H9 (cell line): ENCODE measurements around the gene SLCO4A1. TPM values are rescaled to one million over a fixed set of nuclear protein-coding genes. Genes with fewer than 3 reads are reported as not detected.

Experiments
- DNase-seq: peaks from one replicate; pipeline ENCODE4 v3.0.0-alpha.2; 2017
- H2AFZ ChIP-seq: one replicate; pipeline ENCODE4 v1.6.1; 2013; ENCODE audit warnings: mild to moderate bottlenecking, low read length, control low read depth, moderate library complexity
- H2AK5ac ChIP-seq: 2 replicates; pipeline ENCODE4 v1.6.1; 2013; ENCODE audit warnings: low read length, control low read depth, mixed read lengths; ENCODE audit not compliant: insufficient read length
- H2BK120ac ChIP-seq: one replicate; pipeline ENCODE4 v1.6.1; 2013; ENCODE audit warnings: low read depth, mild to moderate bottlenecking, low read length, control low read depth, inconsistent platforms; ENCODE audit not compliant: poor library complexity, severe bottlenecking
- H2BK12ac ChIP-seq: 2 replicates; pipeline ENCODE4 v1.6.1; 2013; ENCODE audit warnings: low read length, control low read depth, mixed read lengths, low read depth; ENCODE audit not compliant: insufficient read length
- H2BK15ac ChIP-seq: 2 replicates; pipeline ENCODE4 v1.6.1; 2013; ENCODE audit warnings: low read depth, low read length, control low read depth
- H2BK20ac ChIP-seq: one replicate; pipeline ENCODE4 v1.6.1; 2013; ENCODE audit warnings: low read depth, mild to moderate bottlenecking, low read length, control low read depth, inconsistent platforms; ENCODE audit not compliant: poor library complexity, severe bottlenecking
- H2BK5ac ChIP-seq: 2 replicates; pipeline ENCODE4 v1.6.1; 2013; ENCODE audit warnings: low read length, control low read depth, mixed read lengths; ENCODE audit not compliant: insufficient read length
- H3K14ac ChIP-seq: 2 replicates; pipeline ENCODE4 v1.6.1; 2013; ENCODE audit warnings: low read length, control low read depth; ENCODE audit not compliant: insufficient read depth
- H3K18ac ChIP-seq: 2 replicates; pipeline ENCODE4 v1.6.1; 2013; ENCODE audit warnings: low read depth, mild to moderate bottlenecking, mixed read lengths, low read length, control low read depth; ENCODE audit not compliant: insufficient read length
- H3K23ac ChIP-seq: 2 replicates; pipeline ENCODE4 v1.6.1; 2013; ENCODE audit warnings: low read length, control low read depth, mixed read lengths, low read depth; ENCODE audit not compliant: insufficient read length
- H3K23me2 ChIP-seq: 2 replicates; pipeline ENCODE4 v1.6.1; 2013; ENCODE audit warnings: low read depth, mild to moderate bottlenecking, mixed read lengths, low read length, control low read depth; ENCODE audit not compliant: insufficient read length, poor library complexity, severe bottlenecking
- H3K27ac ChIP-seq: 2 replicates; pipeline ENCODE4 v1.5.1; 2013; ENCODE audit warnings: low read length, control low read depth, mixed read lengths, low read depth; ENCODE audit not compliant: insufficient read length
- H3K27me3 ChIP-seq: 2 replicates; pipeline ENCODE4 v1.6.1; 2013; ENCODE audit warnings: low read length, control low read depth, inconsistent platforms; ENCODE audit not compliant: insufficient read depth
- H3K4ac ChIP-seq: 2 replicates; pipeline ENCODE4 v1.6.1; 2013; ENCODE audit warnings: low read depth, mild to moderate bottlenecking, control low read depth, inconsistent platforms, low read length, moderate library complexity
- H3K4me1 ChIP-seq: 2 replicates; pipeline ENCODE4 v1.6.1; 2013; ENCODE audit warnings: low read length, control low read depth, inconsistent platforms; ENCODE audit not compliant: insufficient read depth
- H3K4me2 ChIP-seq: 2 replicates; pipeline ENCODE4 v1.6.1; 2013; ENCODE audit warnings: low read length, control low read depth, mixed read lengths; ENCODE audit not compliant: insufficient read length, insufficient read depth
- H3K56ac ChIP-seq: 2 replicates; pipeline ENCODE4 v1.6.1; 2013; ENCODE audit warnings: low read depth, mild to moderate bottlenecking, mixed read lengths, low read length, control low read depth; ENCODE audit not compliant: insufficient read length
- H3K79me1 ChIP-seq: 2 replicates; pipeline ENCODE4 v1.6.1; 2013; ENCODE audit warnings: low read depth, mild to moderate bottlenecking, moderate library complexity, low read length, control low read depth, inconsistent platforms; ENCODE audit not compliant: insufficient read depth, poor library complexity, severe bottlenecking
- H3K79me2 ChIP-seq: 2 replicates; pipeline ENCODE4 v1.6.1; 2013; ENCODE audit warnings: low read length, control low read depth, inconsistent platforms; ENCODE audit not compliant: insufficient read depth
- H3K9ac ChIP-seq: 2 replicates; pipeline ENCODE4 v1.6.1; 2013; ENCODE audit warnings: low read length, control low read depth, mixed read lengths; ENCODE audit not compliant: insufficient read length; ENCODE audit errors: extremely low read depth
- H3K9me3 ChIP-seq: one replicate; pipeline ENCODE4 v1.6.1; 2013; ENCODE audit warnings: low read depth, low read length, inconsistent platforms; ENCODE audit not compliant: control insufficient read depth
- H3T11ph ChIP-seq: one replicate; pipeline ENCODE4 v1.6.1; 2013; ENCODE audit warnings: mild to moderate bottlenecking, low read length, control low read depth, inconsistent platforms
- H4K20me1 ChIP-seq: one replicate; pipeline ENCODE4 v1.6.1; 2013; ENCODE audit not compliant: control insufficient read depth, insufficient read length, insufficient read depth
- H4K5ac ChIP-seq: 2 replicates; pipeline ENCODE4 v1.6.1; 2013; ENCODE audit warnings: low read depth, mild to moderate bottlenecking, mixed read lengths, low read length, control low read depth; ENCODE audit not compliant: insufficient read length
- H4K8ac ChIP-seq: replicated peaks from 2 replicates; pipeline ENCODE4 v1.6.1; 2013; ENCODE audit warnings: low read length, control low read depth, mixed read lengths, low read depth; ENCODE audit not compliant: insufficient read length
- H4K91ac ChIP-seq: 2 replicates; pipeline ENCODE4 v1.6.1; 2013; ENCODE audit warnings: low read depth, mild to moderate bottlenecking, moderate library complexity, mixed read lengths, low read length, control low read depth; ENCODE audit not compliant: insufficient read length
- H3K27ac Mint-ChIP-seq, 3 experiments: 2 replicates in 2 of 3; 3 replicates in 1 of 3; pipeline ENCODE4 v1.8.0; 2020 to 2021; ENCODE audit warnings: mixed read lengths in 3 of 3, mild to moderate bottlenecking in 1 of 3, moderate library complexity in 1 of 3
- H3K27me3 Mint-ChIP-seq: 2 replicates; pipeline ENCODE4 v1.8.0; 2021; ENCODE audit warnings: low read depth, mild to moderate bottlenecking, moderate library complexity, mixed read lengths
- H3K36me3 Mint-ChIP-seq, 3 experiments: 2 replicates in 2 of 3; 3 replicates in 1 of 3; pipeline ENCODE4 v1.8.0; 2020 to 2021; ENCODE audit warnings: low read depth in 3 of 3, mixed read lengths in 3 of 3; ENCODE audit not compliant: insufficient read depth in 1 of 3
- H3K4me1 Mint-ChIP-seq, 2 experiments: 2 replicates each; pipeline ENCODE4 v1.8.0; 2020; ENCODE audit warnings: mixed read lengths in 2 of 2
- H3K4me3 Mint-ChIP-seq, 2 experiments: 2 replicates in 1 of 2; 3 replicates in 1 of 2; pipeline ENCODE4 v1.8.0; 2020 to 2021; ENCODE audit warnings: mild to moderate bottlenecking in 2 of 2, mixed read lengths in 2 of 2, moderate library complexity in 1 of 2
- H3K9me3 Mint-ChIP-seq, 2 experiments: 2 replicates in 1 of 2; 3 replicates in 1 of 2; pipeline ENCODE4 v1.8.0; 2020; ENCODE audit warnings: mild to moderate bottlenecking in 2 of 2, mixed read lengths in 2 of 2, moderate library complexity in 1 of 2
- CTCF ChIP-seq: fragments of 200-600 bp; sonication (generic); conservative IDR thresholded peaks from 3 replicates; pipeline ENCODE4 v1.8.0; 2021; ENCODE audit warnings: antibody characterized with exemption, mild to moderate bottlenecking
- WGBS: extraction: QIAGEN DNeasy Blood & Tissue Kit; methylation state at CpG from one replicate; pipeline ENCODE4 v1.1.7; 2013; ENCODE audit warnings: missing lambda C conversion rate, low lambda C conversion rate, mixed read lengths; ENCODE audit not compliant: insufficient read length; ENCODE audit errors: extremely low coverage; 5-methylcytosine and 5-hydroxymethylcytosine counted together
- total RNA-seq: library from RNA; stranded (reverse); gene quantifications from 2 replicates; pipeline ENCODE4 v1.2.1, GENCODE V29; 2021

The SLCO4A1 gene
- total RNA-seq, 1 experiment from 2014 or later: 9.4 TPM

GRCh38 chr20:62631336-62632308, 10.7 kb upstream of the SLCO4A1 start:
- Mint-ChIP-seq H3K4me3 (no peak overlapping the region), H3K36me3 (no peaks in the 10 kb centered on the region), H3K4me1 (peaks cover 13 to 40% of the 10 kb centered on the region in 2 experiments), H3K27me3 (peaks cover 17% of the 10 kb centered on the region), H3K27ac (no peak overlapping the region), H3K9me3 (no peaks in the 10 kb centered on the region; a peak in 1 of 5 replicates)
- Histone ChIP-seq H3K27ac (no peak overlapping the region), H3K4me2 (no peak overlapping the region), H4K8ac (no peak overlapping the region), H3K79me1 (no peaks in the 10 kb centered on the region), H2BK5ac (no peak overlapping the region), H2AFZ (no peak overlapping the region), H3K18ac (no peak overlapping the region), H3K9me3 (no peaks in the 10 kb centered on the region), H2BK15ac (no peak overlapping the region), H3K4me1 (no peaks in the 10 kb centered on the region; the same call in 1 of the 2 replicates), H3K23me2 (no peaks in the 10 kb centered on the region), H3K4ac (no peak overlapping the region), H4K20me1 (no peaks in the 10 kb centered on the region), H2BK120ac (no peak overlapping the region), H3K14ac (no peak overlapping the region), H2BK12ac (no peak overlapping the region), H4K91ac (no peak overlapping the region), H4K5ac (no peak overlapping the region), H3K9ac (no peak overlapping the region), H3K27me3 (no peaks in the 10 kb centered on the region), H3K56ac (no peak overlapping the region), H3K23ac (no peak overlapping the region), H2BK20ac (no peak overlapping the region), H3K79me2 (no peaks in the 10 kb centered on the region), H2AK5ac (no peak overlapping the region), H3T11ph (no peak overlapping the region)
- WGBS: no CpG with 5 or more reads among the region's 24 CpGs
- DNase-seq: no peak
- no peak for TF ChIP-seq CTCF
